GOT3 (cell line): ENCODE data around the gene LDLRAD2.

ENCODE experiments used
- DNase-seq: peaks from one replicate; lab custom pipeline; 2025; ENCODE audit warnings: mixed read lengths; lab: John Stamatoyannopoulos, UW

LDLRAD2 gene

DNA sequence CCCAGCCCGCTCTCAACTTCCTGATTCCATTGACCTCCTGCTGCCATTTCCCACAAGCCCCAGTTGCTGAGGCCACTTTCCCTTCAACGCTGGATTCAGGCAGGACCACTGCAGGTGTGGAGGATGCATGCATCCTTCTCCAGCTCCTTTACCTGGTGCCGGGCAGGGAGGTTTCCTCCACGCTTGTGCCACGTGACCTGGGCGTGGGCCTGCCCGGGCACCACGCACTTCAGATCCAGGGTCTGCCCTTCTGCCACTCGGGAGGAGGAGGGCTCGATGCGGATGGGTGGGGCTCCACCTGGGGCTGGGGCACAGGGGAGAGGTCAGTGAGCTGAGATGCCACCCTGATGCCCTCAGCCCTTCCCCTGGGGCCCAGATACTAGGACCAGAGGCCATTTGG lies 31.9 kb downstream of the LDLRAD2 start:
- no peak for DNase-seq

DNA sequence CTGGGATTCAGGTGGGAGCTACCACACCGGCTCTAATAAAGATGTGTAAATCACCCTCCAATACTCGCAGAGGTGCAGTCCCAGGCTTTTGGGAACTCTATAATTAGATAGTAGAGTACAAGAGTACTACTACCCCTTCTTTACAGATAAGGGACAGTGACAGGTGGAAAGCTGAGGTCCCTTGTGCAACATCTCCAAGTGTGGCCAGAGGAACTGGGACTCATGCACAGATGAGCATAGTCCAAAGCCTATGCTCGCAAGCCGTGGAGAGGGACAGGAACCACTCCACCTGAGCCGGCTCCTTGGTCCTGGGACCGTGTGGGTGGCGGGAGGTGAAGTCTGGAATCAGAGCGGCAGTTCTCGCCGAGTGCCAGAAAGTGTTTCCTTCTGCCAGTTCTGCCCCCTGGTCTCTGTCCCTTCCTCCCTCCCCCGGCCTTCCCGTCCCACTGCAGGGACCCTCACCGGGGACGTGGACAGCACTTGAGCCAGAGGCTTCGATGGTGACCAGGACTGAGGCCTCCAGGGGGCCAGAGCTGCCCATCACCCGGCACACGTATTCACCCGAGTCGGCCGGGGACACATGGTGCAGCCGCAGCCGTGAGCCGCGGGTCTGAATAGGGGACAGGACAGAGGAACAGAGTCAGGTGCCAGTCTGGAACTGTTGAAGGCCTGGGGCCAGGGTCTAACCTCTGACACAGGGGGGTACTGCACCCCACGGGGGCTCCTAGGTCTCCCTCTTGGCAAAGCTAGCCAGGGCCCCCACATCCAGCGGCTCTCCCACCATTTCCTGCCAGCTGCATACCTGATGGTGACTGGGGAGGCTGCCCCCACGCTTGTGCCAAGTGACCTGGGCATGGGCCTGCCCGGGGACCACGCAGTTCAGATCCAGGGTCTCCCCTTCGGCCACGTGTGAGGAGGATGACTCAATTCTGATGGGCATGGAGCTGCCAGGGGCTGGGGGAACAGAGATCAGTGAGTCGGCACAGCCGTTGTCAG lies 33.9 kb downstream of the LDLRAD2 start:
- DNase-seq, result no peak

DNA sequence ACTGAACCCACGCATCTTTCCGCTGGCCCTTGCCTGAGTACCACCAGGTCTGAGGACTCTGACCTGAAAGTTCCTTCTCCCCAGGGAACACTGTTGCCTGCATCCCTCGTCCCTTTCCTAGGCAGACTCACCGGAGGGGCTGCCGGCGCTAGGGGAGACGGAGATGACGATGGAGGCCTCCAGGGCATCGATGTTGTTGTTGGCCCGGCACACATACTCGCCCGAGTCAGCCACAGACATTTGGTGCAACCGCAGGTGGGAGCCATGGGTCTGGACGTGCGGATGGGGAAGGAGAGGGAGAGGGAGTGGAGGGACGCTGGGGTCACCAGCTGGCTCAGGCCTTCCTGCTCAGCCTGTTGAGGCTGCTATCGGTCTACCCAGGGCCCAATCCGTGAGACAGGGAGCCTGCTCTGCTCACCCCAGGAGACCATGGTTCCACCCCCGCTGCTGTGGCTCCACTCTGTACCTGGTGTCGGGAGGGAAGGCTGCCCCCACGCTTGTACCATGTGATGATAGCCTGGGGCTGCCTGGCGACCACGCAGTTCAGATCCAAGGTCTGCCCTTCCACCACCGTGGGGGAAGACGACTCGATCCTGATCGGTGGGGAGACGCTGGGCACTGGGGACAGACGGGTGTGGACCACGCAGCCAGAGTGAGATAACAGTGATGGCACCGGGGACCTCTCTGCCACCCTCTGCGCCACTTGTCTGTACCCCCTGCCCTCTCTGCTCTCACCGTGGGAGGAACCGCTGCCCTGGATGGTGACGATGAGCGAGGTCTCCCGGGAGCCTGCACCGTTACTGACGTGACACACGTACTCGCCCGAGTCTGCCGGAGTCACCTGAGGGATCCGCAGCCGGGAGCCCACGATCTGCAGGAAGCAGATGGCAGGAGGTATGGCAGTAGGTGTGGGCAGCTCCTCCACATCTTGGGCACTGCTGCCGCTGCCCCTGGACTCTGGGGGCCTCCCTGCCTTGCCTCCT lies 35.4 kb downstream of the LDLRAD2 start:
- DNase-seq, result no peak

DNA sequence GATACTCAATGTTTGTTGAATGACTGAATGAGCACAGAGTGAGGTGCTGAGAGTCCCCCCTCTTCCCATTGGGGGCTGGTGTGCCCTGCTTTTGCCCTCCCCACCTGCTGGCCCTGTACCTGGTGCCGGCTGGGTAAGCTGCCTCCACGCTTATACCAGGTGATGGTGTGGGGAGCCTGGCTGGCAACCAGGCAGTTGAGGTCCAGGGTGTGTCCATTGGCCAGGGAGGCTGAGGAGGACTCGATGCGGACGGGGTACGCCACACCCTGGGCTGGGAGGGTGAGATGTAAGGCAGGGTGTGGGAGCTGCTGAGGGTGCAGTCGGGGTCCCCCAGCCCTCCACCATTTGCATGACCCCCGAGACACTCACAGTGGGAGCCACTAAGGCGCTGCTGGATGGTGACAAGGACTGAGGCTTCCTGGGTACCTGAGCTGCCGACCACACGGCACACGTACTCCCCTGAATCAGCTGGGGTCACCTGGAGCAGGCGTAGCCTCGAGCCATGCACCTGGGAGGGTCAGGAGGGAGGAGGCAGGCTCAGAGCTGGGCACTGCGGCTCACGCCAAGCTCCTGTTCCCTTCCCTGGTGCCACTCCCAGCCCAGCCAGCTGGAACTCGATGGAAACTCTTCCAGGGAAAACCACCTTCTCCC lies 36.6 kb downstream of the LDLRAD2 start:
- no peak for DNase-seq

DNA sequence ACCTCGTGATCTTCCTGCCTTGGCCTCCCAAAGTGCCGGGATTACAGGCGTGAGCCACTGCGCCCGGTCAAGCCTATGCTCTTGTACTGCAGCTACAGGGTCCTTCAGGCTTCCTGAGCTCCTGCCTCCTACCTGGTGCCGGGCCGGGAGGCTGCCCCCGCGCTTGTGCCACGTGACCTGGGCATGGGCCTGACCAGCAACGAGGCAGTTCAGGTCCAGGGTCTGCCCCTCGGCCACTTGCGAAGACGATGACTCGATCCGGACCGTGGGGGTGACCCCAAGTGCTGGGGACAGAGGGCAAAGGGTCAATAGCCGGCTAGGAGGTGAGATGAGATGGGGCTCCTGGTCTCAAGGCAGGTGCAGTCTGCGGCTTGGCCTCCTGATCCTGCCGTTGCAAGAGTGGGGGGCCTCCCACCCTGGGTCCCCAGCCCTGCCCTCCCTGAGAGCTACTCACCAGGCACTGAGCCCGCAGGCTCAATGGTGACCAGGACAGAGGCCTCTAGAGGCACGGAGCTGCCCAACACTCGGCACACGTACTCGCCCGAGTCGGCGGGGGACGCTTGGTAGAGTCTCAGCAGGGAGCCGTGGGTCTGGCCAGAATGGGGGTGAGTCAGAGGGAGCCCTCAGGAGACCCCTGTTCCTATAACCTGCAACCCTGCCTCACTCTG lies 38.0 kb downstream of the LDLRAD2 start:
- DNase-seq, result no peak

DNA sequence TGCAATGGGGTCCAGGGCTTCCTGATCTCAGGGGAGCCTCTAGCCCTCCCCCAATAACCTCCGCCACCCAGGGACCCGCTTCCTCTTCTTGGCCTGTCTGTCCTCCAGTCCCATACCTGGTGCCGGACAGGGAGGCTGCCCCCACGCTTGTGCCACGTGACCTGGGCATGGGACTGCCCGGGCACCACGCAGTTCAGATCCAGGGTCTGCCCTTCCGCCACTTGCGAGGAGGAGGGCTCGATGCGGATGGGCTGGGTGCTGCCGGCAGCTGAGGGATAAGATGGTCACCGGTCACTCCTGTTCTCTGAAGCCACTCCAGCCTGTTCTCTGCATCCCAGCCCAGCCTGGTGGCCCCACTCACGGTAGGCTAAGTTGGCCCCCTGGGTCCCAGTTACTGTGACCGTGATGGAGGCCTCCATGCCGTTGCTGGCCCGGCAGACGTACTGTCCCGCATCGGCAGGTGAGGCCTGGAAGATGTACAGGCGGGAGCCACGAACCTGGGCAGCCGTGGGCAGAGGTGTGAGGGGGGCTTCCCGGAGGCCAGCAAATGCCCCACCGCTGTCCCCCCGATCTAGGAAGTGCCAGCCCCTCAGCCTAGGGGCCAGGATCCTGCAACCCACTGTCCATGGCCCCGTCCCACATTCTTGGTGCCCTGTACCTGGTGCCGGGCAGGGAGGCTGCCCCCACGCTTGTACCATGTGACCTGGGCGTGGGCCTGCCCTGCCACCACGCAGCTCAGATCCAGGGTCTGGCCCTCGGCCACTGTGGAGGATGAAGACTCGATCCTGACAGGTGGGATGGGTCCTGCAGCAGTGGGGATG lies 39.6 kb downstream of the LDLRAD2 start:
- no peak for DNase-seq

DNA sequence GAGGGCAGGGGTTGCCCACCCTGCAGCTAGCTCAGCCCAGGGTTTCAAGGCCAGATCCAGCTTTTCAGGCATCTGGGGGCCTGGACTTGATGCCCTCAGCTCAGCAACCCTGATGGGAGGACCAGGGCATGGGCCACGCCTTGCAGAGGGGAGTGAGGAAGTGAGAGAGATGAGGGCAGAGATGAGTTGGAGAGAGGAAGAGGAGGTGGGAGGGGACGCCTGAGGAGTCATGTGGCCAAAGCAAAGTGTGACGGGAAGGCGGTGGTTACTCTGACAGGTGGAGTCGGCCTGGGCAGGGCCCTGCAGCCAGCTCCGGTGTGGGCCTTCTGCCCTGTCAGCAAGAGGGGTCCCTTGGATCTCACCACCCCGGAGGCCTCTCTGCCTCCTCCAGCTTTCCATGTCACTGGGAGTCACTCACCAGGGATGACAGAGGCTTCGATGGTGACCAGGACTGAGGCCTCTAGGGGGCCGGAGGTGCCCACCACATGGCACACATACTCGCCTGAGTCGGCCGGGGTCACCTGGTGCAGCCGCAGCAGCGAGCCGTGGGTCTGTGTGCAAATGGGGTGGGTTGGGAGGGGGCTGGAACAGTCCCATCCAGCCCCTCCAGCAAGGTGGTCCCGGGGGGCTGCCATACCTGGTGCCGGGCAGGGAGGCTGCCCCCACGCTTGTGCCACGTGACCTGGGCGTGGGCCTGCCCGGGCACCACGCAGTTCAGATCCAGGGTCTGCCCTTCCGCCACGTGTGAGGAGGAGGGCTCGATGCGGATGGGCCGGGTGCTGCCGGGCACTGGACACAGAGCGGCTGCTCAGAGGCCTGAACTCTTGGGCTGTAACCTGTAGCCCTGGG lies 40.4 kb downstream of the LDLRAD2 start:
- DNase-seq, result no peak

DNA sequence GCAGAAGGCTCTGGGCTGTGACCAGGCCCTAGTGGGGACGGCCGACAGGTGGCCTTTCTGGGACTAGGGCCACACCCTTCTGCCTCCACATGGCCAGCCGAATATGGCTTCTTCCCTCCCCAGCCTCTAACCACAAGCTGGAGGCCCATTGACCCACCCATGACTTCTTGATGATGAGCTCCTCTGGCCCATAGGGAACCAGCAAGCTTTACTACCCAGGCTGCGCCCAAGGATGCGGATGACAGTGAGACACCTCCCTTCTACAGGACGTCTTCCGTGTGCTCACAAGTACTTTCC lies 41.0 kb downstream of the LDLRAD2 start:
- DNase-seq, result no peak

DNA sequence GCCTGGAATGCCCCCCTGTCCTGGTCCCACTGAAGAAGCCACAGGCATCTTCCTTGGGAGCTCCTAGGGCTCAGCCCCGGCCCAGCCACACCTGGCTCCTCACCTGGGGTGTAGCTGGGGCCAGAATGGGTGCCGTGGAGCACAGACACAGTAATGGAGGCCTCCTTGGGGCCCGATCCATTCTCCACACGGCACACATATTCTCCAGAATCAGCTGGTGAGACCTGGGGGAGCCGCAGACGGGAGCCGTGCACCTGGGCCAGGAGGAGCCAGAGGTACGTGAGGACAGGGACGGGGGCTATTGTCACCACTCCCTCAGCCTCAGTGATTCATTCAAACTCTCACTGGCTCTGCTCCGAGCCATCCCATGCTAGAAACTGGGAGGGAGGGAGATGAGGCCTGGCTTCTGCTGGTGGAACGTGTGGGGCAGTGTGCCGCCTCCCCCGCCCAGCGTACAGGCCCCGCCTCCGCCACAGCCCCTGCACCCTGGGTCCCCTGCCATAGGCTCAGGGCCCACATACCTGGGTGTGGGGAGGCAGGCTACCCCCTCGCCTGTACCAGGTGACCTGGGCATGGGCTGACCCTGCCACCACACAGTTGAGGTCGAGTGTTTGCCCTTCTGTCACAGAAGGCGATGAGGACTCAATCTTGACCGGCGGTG lies 42.2 kb downstream of the LDLRAD2 start:
- DNase-seq, result no peak

DNA sequence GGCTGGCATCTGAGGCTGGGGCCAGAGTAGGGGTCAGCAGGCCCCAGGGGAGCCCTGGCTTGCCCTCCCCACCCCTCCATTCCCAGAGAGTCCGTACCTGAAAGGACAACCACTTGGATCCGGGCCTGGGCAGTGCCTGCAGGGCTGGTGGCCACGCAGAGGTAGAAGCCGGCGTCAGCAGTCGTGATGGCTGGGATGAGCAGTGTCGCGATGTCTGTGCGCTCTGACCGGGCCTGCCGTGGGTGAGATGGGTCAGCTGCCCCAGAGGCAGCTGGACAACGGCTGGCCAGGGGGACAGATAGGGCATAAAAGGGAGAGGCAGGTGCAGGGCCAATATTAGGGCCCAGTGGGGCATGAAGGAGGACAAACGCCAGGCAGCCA lies 42.7 kb downstream of the LDLRAD2 start:
- no peak for DNase-seq

DNA sequence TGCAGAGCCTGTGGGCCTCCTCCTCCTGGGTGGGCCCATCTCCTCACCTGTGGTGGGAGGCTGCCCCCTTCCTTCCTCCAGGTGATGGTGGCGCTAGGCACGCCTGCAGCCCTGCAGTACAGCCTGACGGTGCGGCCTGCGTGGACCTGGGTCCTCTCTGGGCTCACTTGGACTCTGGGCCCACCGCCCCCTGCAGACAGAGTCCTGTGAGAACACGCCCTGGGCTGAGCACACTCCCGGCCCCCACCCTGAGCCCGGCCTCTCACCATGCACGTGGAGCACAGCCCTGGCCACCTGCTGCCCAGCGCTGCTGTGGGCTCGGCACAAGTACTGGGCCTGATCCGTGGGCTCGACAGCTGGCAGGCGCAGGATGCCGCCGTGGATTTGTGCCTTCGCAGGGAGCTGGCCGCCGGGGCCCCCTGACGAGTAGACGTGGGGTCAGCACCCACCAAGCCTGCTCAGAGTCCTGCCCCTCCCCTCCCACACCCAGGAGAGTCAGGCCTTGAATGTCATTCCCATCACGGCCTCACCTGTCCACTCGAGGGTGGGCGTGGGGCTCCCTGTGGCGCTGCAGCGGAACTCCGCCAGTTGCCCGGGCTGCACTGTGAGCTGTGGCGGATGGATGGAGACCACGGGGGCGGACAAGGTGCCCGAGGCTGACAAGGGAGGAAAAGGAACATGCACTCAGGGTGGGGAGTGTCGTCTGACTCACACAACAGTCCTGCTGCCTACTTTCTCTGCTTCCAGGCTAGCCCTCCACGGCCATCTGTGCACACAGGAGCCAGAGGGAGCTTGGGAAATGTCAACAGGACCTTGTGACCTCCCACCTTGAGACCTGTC lies 43.4 kb downstream of the LDLRAD2 start:
- no peak for DNase-seq

DNA sequence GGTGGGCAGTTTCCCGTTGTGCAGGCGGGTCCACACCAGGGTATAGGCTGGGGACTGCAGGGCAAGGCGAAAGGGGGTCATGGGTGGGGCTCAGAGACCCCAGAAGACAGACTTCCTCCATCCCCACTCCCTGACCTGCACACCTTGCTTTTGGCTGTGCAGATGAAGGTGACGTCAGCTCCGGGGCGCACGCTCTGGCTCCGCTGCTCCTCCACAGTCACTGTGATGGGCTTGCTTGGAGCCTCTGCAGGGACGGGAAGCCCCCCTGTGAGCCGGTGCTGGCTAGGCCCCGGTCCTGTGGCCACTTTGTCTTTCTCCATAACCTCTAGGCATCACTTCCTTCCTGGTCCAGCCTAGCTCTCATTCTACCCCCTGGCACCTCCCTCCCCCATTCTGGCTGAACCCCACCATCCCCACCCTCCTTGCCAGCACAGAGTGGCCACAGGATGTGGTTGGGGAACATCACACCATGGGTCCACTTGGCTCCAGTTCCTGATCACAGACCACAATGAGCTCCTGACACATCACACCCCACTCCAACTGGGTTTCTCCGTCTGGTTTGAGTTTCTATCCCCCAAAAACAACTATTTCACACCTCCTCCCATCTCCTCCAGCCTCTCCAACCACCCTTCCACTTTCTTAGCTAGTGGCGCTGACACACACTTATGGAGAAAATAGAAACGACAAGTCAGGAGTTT lies 45.2 kb downstream of the LDLRAD2 start:
- no peak for DNase-seq

DNA sequence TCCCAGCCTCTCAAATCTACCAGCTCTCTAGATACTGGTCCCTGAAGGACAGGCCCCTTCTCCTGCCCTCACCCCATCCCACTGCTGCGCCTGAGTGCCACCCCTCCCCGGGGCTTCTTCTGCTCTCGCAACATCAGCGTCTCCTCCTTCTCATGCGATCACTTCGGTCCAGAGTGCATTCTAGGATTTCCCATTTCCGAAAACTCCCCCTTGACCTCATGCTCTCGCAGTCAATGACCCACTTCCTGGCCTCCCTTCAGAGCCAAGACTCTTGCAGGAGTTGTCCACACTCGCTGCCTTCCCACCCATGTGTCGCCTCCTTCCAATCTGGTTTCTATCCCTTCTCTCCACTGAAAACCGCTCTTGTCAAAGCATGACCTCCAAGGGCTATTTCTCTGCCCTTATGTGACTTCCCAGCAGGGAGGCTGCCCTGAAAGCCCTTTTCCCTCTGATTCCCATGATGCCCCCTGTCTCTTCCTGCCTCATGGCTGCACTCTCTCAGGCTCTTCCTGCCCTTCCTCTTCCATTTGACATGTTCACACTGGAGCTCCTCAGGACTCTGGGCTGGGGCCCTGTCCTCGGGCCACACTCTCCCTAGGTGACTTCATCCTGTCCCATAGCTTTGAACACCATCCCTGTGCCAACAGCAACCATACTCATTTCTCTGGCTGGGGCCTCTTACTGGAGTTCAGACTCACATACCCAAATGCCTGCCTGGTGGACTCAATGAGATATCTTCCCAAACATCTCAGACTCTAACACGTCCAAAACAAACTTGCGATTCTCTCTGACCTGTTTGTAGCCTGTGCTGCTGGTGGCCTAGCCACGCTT lies 46.0 kb downstream of the LDLRAD2 start:
- no peak for DNase-seq

DNA sequence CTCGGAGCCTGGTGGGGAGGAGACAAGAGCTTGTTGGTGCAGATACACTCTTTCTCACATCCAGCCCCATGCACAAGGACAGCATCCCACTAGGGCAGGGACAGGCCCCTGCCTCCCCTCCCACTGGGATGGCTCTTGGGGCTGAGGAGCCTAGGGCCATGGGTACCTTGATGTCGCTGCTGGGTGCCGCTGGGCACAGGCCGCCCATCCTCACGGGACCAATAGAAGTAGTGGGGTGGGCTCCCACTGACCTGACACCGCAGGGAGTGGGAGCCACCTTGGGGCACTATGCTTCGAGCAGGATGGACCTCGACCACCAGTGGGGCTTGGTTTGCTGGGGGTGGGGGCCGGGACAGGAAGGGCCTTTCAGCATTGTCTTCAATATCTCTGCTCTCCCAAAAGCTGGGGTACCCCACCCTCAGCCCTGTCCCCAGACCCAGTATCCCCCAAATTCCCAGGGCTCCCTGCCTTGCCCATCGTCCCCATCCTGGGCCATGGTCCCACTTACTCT lies 47.7 kb downstream of the LDLRAD2 start:
- no peak for DNase-seq

DNA sequence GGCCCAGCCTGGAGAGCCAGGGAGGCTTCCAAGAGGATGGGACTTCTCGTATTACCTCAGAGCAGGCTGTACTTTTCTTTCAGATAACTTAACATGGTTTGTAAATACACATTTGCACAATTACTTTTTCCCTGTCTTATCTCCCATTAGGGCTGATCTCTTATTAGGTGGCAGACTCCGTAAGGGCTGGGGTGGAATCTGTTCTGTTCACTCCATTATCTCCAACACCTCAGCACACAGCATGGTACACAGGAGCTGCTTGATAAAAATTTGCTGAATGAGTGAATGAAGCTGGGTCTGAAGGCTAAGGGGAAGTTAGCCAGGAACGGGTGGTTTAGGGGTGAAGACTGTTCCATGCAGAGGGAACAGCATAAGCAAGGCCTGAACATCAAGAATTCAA lies 48.9 kb downstream of the LDLRAD2 start:
- no peak for DNase-seq

DNA sequence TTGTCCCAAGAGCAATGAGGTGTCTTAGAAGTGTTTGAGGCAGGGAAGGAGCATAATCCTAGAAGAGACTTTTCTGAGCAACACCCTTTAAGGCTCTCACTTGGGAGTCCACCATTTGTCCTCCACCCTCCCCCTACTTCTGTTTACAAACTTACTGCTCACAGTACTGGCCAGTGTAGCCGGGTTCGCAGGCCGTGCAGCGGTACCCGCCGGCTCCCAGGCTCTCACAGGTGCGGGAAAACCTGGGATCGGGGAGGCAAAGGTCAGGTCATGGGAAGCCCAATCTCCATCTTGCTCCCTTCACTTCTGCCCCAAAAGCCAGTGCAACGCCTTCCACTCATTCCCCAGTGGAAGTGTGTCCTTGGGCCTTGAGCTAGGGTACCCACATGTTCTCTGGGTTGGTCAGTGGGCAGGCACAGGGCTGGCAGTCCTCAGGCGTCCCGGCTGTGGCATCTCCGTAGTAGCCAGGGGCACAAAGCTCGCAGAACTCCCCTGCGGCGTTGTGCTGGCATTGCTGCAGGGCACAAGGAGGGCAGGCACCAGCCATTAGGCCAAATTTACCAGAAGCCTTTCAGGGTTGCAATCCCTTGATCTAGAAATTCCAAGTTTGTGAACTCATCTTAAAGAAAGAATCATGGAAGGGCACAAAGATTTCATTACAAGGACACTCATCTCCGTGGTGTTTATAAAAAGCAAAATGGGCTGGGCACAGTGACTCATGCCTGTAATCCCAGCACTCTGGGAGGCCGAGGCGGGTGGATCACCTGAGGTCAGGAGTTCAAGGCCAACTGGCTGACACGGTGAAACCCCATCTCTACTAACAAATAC lies 49.8 kb downstream of the LDLRAD2 start:
- DNase-seq, result no peak
